NCI-H1436 (cell line): ENCODE data around the gene MAP3K5.

Source experiments
- DNase-seq: peaks from one replicate; lab custom pipeline; 2025; lab: John Stamatoyannopoulos, UW

The MAP3K5 gene

GRCh38 chr6:136643850-136644596, 148.3 kb downstream of the MAP3K5 start:
- DNase-seq = peak; percentile 73

- DNase-seq = no peak
Measured at GRCh38 chr6:136641873-136642465, 150.3 kb downstream of the MAP3K5 start.

- no peak for DNase-seq
Measured at GRCh38 chr6:136641166-136641565, 151.1 kb downstream of the MAP3K5 start.

- DNase-seq = no peak
Measured at GRCh38 chr6:136640132-136640915, 152.0 kb downstream of the MAP3K5 start.

GRCh38 chr6:136639702-136640101, 152.6 kb downstream of the MAP3K5 start:
- DNase-seq = no peak

GRCh38 chr6:136635615-136636014, 156.7 kb downstream of the MAP3K5 start:
- no peak for DNase-seq

GRCh38 chr6:136633355-136633754, 158.9 kb downstream of the MAP3K5 start:
- no peak for DNase-seq

- no peak for DNase-seq
Measured at GRCh38 chr6:136628996-136629395, 163.3 kb downstream of the MAP3K5 start.

- no peak for DNase-seq
Measured at GRCh38 chr6:136627191-136627590, 165.1 kb downstream of the MAP3K5 start.

- DNase-seq = no peak
Measured at GRCh38 chr6:136625293-136625692, 167.0 kb downstream of the MAP3K5 start.

- DNase-seq = no peak
Measured at GRCh38 chr6:136624347-136624746, 167.9 kb downstream of the MAP3K5 start.

GRCh38 chr6:136618086-136618485, 174.2 kb downstream of the MAP3K5 start:
- no peak for DNase-seq

GRCh38 chr6:136616527-136616926, 175.8 kb downstream of the MAP3K5 start:
- DNase-seq = no peak

GRCh38 chr6:136614994-136615393, 177.3 kb downstream of the MAP3K5 start:
- no peak for DNase-seq

GRCh38 chr6:136614350-136614749, 177.9 kb downstream of the MAP3K5 start:
- DNase-seq = no peak

GRCh38 chr6:136613477-136613876, 178.8 kb downstream of the MAP3K5 start:
- DNase-seq = no peak

- DNase-seq = no peak
Measured at GRCh38 chr6:136612666-136613389, 179.4 kb downstream of the MAP3K5 start.

- DNase-seq = no peak
Measured at GRCh38 chr6:136611746-136612145, 180.5 kb downstream of the MAP3K5 start.

- DNase-seq = no peak
Measured at GRCh38 chr6:136611133-136611532, 181.1 kb downstream of the MAP3K5 start.

GRCh38 chr6:136609873-136610706, 182.2 kb downstream of the MAP3K5 start:
- DNase-seq = peak; percentile 24

GRCh38 chr6:136608991-136609390, 183.3 kb downstream of the MAP3K5 start:
- no peak for DNase-seq
